ENCODE data around the gene TPK1. TPM values are rescaled to one million over a fixed set of nuclear protein-coding genes. Genes with fewer than 3 reads are reported as not detected.
"Not testable (repeated sequence)": the region's sequence is repeated elsewhere in the genome, so short reads cannot be mapped to it uniquely, and the experiment has no call there.

TPK1 gene
- total RNA-seq, 1 experiment from 2014 or later, result 3.1 TPM

- no peak overlapping the region for H3K23ac ChIP-seq (ENCODE audit: insufficient read length, low read depth, low read length)
- no peak overlapping the region for H2AK5ac ChIP-seq (ENCODE audit: insufficient read length, low read length)
- TF ChIP-seq CTCF (conservative IDR thresholded peaks at IDR 0.05), result no peak
- H3K79me2 ChIP-seq (ENCODE audit: insufficient read depth, low read length), result no peaks in the 10 kb centered on the region
- no CpG with 5 or more reads among the region's 3 CpGs for WGBS (ENCODE audit: extremely low coverage, insufficient read length, low lambda C conversion rate)
- H4K8ac ChIP-seq (replicated peaks; ENCODE audit: insufficient read length, low read depth, low read length), result no peak overlapping the region
- no peak overlapping the region for H2BK5ac ChIP-seq (ENCODE audit: insufficient read length, low read length)
- H3K27ac ChIP-seq (ENCODE audit: insufficient read length, low read depth, low read length), result no peak overlapping the region
- no peak overlapping the region for H3K18ac ChIP-seq (ENCODE audit: insufficient read length, low read depth, low read length)
- H3K79me1 ChIP-seq (ENCODE audit: insufficient read depth, low read depth, low read length, poor library complexity, severe bottlenecking), result no peaks in the 10 kb centered on the region
- no peaks in the 10 kb centered on the region for H4K20me1 ChIP-seq (ENCODE audit: control insufficient read depth, insufficient read depth, insufficient read length)
- no peak overlapping the region for H2BK12ac ChIP-seq (ENCODE audit: insufficient read length, low read depth, low read length)
- peak overlapping the region in 1 of 3 experiments; percentile 52; a peak in 1 of 7 replicates for H3K27ac Mint-ChIP-seq
- no peak overlapping the region for H3K4ac ChIP-seq (ENCODE audit: low read depth, low read length)
- no peak overlapping the region for H2BK15ac ChIP-seq (ENCODE audit: low read depth, low read length)
- no peaks in the 10 kb centered on the region for H3K27me3 Mint-ChIP-seq (ENCODE audit: low read depth)
- no peak overlapping the region for H3K9ac ChIP-seq (ENCODE audit: extremely low read depth, insufficient read length, low read length)
- H3K4me2 ChIP-seq (ENCODE audit: insufficient read depth, insufficient read length, low read length), result no peak overlapping the region
- H3T11ph ChIP-seq (ENCODE audit: low read length), result no peak overlapping the region
- H4K91ac ChIP-seq (ENCODE audit: insufficient read length, low read depth, low read length), result no peak overlapping the region
- H3K56ac ChIP-seq (ENCODE audit: insufficient read length, low read depth, low read length), result no peak overlapping the region
- H3K23me2 ChIP-seq (ENCODE audit: insufficient read length, low read depth, low read length, poor library complexity, severe bottlenecking), result no peaks in the 10 kb centered on the region
- no peak for DNase-seq
- no peak overlapping the region for H3K4me3 Mint-ChIP-seq
- no peak overlapping the region for H4K5ac ChIP-seq (ENCODE audit: insufficient read length, low read depth, low read length)
- H2BK20ac ChIP-seq (ENCODE audit: low read depth, low read length, poor library complexity, severe bottlenecking), result no peak overlapping the region
- H3K9me3 ChIP-seq (ENCODE audit: control insufficient read depth, low read depth, low read length), result no peaks in the 10 kb centered on the region
- no peaks in the 10 kb centered on the region for H3K4me1 ChIP-seq (ENCODE audit: insufficient read depth, low read length)
- H3K36me3 Mint-ChIP-seq (ENCODE audit: insufficient read depth in 1 of 3, low read depth in 3 of 3), result peaks cover 0 to 3% (median 0%) of the 10 kb centered on the region in 3 experiments; a peak in 2 of 7 replicates
- H3K27me3 ChIP-seq (ENCODE audit: insufficient read depth, low read length), result no peaks in the 10 kb centered on the region
- H3K14ac ChIP-seq (ENCODE audit: insufficient read depth, low read length), result no peak overlapping the region
- no peak overlapping the region for H2BK120ac ChIP-seq (ENCODE audit: low read depth, low read length, poor library complexity, severe bottlenecking)
- H3K9me3 Mint-ChIP-seq, result peaks cover 5% of the 10 kb centered on the region in 2 experiments; a peak in 3 of 5 replicates
- no peak overlapping the region for H2AFZ ChIP-seq (ENCODE audit: low read length)
- peaks cover 12% of the 10 kb centered on the region in 2 experiments for H3K4me1 Mint-ChIP-seq
Observed at GRCh38 chr7:144575456-144575855, 260.4 kb downstream of the TPK1 start.

GRCh38 chr7:144574753-144575152 lies 261.1 kb downstream of the TPK1 start:
- H2BK5ac ChIP-seq (ENCODE audit: insufficient read length, low read length); H4K20me1 ChIP-seq (ENCODE audit: control insufficient read depth, insufficient read depth, insufficient read length); H3K79me1 ChIP-seq (ENCODE audit: insufficient read depth, low read depth, low read length, poor library complexity, severe bottlenecking); H3K9me3 ChIP-seq (ENCODE audit: control insufficient read depth, low read depth, low read length); H2AK5ac ChIP-seq (ENCODE audit: insufficient read length, low read length); H3K23me2 ChIP-seq (ENCODE audit: insufficient read length, low read depth, low read length, poor library complexity, severe bottlenecking); DNase-seq; H3K27me3 ChIP-seq (ENCODE audit: insufficient read depth, low read length); H3K4me3 Mint-ChIP-seq; H2AFZ ChIP-seq (ENCODE audit: low read length); H3K14ac ChIP-seq (ENCODE audit: insufficient read depth, low read length); H3K56ac ChIP-seq (ENCODE audit: insufficient read length, low read depth, low read length); H3K9ac ChIP-seq (ENCODE audit: extremely low read depth, insufficient read length, low read length); H4K91ac ChIP-seq (ENCODE audit: insufficient read length, low read depth, low read length); H3K27me3 Mint-ChIP-seq (ENCODE audit: low read depth); H3K27ac Mint-ChIP-seq; H3K4ac ChIP-seq (ENCODE audit: low read depth, low read length); H3K4me2 ChIP-seq (ENCODE audit: insufficient read depth, insufficient read length, low read length); H4K5ac ChIP-seq (ENCODE audit: insufficient read length, low read depth, low read length); H3K4me1 ChIP-seq (ENCODE audit: insufficient read depth, low read length); H2BK20ac ChIP-seq (ENCODE audit: low read depth, low read length, poor library complexity, severe bottlenecking); H3K36me3 Mint-ChIP-seq (ENCODE audit: insufficient read depth in 1 of 3, low read depth in 3 of 3); H3K9me3 Mint-ChIP-seq; H2BK120ac ChIP-seq (ENCODE audit: low read depth, low read length, poor library complexity, severe bottlenecking); H2BK12ac ChIP-seq (ENCODE audit: insufficient read length, low read depth, low read length); H3K23ac ChIP-seq (ENCODE audit: insufficient read length, low read depth, low read length); H3K18ac ChIP-seq (ENCODE audit: insufficient read length, low read depth, low read length); H3K79me2 ChIP-seq (ENCODE audit: insufficient read depth, low read length); H3K27ac ChIP-seq (ENCODE audit: insufficient read length, low read depth, low read length); H4K8ac ChIP-seq (replicated peaks; ENCODE audit: insufficient read length, low read depth, low read length); H3T11ph ChIP-seq (ENCODE audit: low read length); H2BK15ac ChIP-seq (ENCODE audit: low read depth, low read length): not testable (repeated sequence)
- H3K4me1 Mint-ChIP-seq, result peaks cover 12% of the 10 kb centered on the region in 2 experiments
- no CpG with 5 or more reads among the region's 5 CpGs for WGBS (ENCODE audit: extremely low coverage, insufficient read length, low lambda C conversion rate)

Measured in H9 (cell line).